ENCODE measurements around the gene RAB30. TPM values are rescaled to one million over a fixed set of nuclear protein-coding genes. Genes with fewer than 3 reads are reported as not detected.
A peak's percentile ranks its signal among the peaks of the same experiment; 100 is the strongest.

RAB30 gene
- total RNA-seq, 1 donor from 2014 or later: 10.3 TPM

DNA sequence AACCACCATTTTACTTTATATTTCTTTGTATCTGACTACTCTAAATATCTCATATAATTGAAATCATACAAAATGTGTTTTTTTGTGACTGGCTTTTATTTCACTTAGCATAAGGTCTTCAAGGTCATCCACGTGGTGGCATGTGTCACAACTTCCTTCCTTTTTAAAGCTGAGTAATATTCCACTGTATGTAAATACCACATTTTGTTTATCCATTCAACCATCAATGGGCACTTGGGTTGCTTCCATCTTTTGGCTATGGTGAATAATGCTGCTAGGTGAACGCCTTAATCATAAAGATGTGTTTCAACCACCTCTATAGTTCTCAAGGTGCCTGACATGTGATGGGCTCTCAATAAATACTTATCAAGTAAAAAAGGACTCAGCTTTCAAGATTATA is 15.5 kb downstream of the RAB30 start:
- H3K4me1 Mint-ChIP-seq: peaks cover 14% of the 10 kb centered on the region
- H3K36me3 Mint-ChIP-seq: no peaks in the 10 kb centered on the region
- H3K9me3 Mint-ChIP-seq: no peaks in the 10 kb centered on the region
- no peak overlapping the region for H3K4me3 Mint-ChIP-seq
- no peak overlapping the region for H3K27ac Mint-ChIP-seq
- TF ChIP-seq, protein P1, sequence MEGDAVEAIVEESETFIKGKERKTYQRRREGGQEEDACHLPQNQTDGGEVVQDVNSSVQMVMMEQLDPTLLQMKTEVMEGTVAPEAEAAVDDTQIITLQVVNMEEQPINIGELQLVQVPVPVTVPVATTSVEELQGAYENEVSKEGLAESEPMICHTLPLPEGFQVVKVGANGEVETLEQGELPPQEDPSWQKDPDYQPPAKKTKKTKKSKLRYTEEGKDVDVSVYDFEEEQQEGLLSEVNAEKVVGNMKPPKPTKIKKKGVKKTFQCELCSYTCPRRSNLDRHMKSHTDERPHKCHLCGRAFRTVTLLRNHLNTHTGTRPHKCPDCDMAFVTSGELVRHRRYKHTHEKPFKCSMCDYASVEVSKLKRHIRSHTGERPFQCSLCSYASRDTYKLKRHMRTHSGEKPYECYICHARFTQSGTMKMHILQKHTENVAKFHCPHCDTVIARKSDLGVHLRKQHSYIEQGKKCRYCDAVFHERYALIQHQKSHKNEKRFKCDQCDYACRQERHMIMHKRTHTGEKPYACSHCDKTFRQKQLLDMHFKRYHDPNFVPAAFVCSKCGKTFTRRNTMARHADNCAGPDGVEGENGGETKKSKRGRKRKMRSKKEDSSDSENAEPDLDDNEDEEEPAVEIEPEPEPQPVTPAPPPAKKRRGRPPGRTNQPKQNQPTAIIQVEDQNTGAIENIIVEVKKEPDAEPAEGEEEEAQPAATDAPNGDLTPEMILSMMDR (IDR thresholded peaks at IDR 0.05; ENCODE audit: unreplicated experiment): no peak
- no peaks in the 10 kb centered on the region for H3K27me3 Mint-ChIP-seq (ENCODE audit: low read depth)
- DNase-seq (ENCODE audit: low spot score in 2 of 2, unreplicated experiment in 2 of 2): no peak

DNA sequence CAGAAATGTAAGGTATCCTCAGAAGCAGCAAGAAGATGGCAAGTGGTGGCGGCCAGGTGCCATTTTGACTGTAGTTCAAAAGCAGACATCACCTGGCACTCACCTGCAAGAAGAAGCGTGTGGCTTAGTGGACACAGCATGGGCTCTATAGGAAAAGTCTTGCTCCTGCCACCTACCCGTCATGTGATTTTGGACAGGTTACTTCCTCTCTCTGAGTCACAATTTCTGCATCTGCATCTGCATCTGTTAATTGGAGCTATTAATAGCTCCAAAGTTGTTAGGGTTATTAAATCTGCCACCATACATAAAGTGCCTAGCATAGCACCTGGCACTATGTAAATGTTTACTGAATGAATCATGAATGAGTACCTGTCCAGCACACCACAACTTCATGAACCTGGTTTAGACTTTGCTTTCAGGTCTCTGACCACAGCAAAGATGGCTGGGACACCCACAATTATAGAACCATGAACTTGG is 16.8 kb downstream of the RAB30 start:
- no peak overlapping the region for H3K4me3 Mint-ChIP-seq
- H3K27ac Mint-ChIP-seq: no peak overlapping the region
- TF ChIP-seq, protein P1 (IDR thresholded peaks at IDR 0.05; ENCODE audit: unreplicated experiment): no peak
- H3K36me3 Mint-ChIP-seq: no peaks in the 10 kb centered on the region
- H3K9me3 Mint-ChIP-seq: no peaks in the 10 kb centered on the region
- H3K4me1 Mint-ChIP-seq: peaks cover 14% of the 10 kb centered on the region
- DNase-seq (ENCODE audit: low spot score in 2 of 2, unreplicated experiment in 2 of 2): no peak
- no peaks in the 10 kb centered on the region for H3K27me3 Mint-ChIP-seq (ENCODE audit: low read depth)

DNA sequence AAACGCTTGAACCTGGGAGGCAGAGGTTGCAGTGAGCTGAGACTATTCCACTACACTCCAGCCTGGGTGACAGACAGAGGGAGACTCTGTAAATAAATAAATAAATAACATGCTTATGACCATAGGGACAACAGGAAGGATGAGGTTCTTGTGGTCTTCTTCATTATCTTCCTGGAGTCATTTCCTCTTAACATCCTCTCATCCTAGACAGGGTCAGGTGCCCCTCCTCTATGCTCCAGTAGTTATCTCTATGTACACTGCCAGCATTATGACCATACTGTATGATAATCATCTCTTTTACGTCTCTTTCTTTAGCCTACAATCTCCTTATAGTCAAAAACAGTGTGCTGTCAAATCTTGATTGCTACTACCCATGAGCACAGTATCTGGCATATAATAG is 17.7 kb downstream of the RAB30 start:
- no peaks in the 10 kb centered on the region for H3K9me3 Mint-ChIP-seq
- TF ChIP-seq, protein P1 (IDR thresholded peaks at IDR 0.05; ENCODE audit: unreplicated experiment): no peak
- H3K27me3 Mint-ChIP-seq (ENCODE audit: low read depth): no peaks in the 10 kb centered on the region
- DNase-seq (ENCODE audit: low spot score in 2 of 2, unreplicated experiment in 2 of 2): no peak
- H3K4me1 Mint-ChIP-seq: peaks cover 14% of the 10 kb centered on the region
- no peaks in the 10 kb centered on the region for H3K36me3 Mint-ChIP-seq
- no peak overlapping the region for H3K4me3 Mint-ChIP-seq
- no peak overlapping the region for H3K27ac Mint-ChIP-seq

DNA sequence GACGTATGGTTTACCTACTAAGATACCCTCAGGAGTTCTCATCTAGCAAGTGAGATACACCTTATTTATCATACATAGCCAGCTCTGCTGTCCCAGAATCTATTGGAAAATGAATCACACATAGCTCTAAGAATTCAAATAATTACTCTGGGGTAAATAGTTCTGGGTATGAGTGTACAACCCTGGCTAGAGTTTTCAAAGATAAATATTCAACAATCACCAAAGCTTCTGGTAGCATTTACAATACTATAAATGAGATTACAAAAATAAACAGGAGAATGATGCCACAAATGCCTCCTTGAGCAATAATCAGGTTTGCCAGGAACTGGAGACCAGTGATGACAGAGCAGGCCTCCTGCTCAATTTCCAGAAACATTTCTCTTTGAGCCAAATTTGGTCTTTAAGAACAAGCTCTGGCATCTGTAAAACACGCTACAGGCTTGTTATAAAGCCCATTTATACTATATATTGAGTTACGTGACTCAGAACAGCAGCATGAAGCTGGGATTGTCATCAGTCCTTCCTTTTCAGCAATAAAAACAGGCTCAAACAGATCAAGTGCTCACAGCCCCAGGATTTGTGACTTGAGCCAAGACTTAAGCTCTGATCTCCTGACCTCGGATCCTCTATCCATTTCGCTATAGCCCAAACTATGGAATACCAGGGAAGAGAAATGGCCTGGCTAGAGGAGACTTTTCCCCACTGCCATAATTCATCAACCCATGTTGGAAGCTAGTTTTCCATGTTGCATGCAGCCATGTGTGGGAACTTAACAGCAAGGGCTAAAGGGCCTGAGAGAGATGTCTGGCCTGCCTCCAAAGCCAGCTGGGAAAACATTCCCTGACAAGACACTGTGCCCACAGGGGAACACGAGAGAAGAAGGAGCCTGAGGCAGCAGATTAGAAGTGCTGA is 19.7 kb downstream of the RAB30 start:
- Mint-ChIP-seq H3K4me3 (no peak overlapping the region), H3K4me1 (peaks cover 29% of the 10 kb centered on the region), H3K36me3 (no peaks in the 10 kb centered on the region), H3K27me3 (ENCODE audit: low read depth) (no peaks in the 10 kb centered on the region), H3K27ac (peak overlapping the region; percentile 57), H3K9me3 (no peaks in the 10 kb centered on the region)
- DNase-seq (ENCODE audit: low spot score in 2 of 2, unreplicated experiment in 2 of 2): no peak
- TF ChIP-seq, protein P1 (IDR thresholded peaks at IDR 0.05; ENCODE audit: unreplicated experiment): no peak

DNA sequence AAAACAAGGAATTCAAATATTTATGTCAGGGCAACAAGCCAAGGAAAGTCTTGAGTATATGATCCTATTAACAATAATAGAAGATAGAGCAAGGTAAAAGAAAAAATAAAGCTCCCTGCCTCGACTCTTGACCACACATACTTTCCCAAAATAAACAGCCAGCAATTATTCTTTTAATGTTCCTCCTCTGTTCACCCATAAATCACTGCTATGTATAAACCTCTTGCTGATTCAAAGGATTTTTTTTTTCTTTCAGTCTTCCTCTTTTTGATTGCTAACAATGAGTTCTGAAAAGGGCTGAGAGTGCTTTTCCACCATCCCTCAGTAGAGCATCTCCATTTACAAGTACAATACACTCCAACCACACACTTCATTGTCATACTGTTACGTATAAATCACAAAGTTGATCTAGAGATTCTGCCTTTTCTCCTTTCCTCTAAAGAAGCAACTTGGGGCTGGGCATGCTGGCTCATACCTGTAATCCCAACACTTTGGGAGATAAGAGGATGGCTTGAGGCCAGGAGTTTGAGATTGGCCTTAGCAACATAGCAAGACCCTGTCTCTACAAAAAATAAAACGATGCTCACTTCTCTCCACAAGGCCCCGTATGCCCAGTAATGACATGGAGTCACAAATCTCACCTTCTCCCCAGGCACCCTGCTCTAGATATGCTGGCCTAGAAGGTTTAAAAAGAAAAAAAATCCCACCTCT is 24.0 kb downstream of the RAB30 start:
- Mint-ChIP-seq H3K36me3 (no peaks in the 10 kb centered on the region), H3K4me1 (peaks cover 40% of the 10 kb centered on the region), H3K27ac (peak overlapping the region; percentile 23)

More for the DNA sequence above, 24.0 kb downstream of the RAB30 start:
- TF ChIP-seq, protein P1 (IDR thresholded peaks at IDR 0.05; ENCODE audit: unreplicated experiment): no peak
- DNase-seq (ENCODE audit: low spot score in 2 of 2, unreplicated experiment in 2 of 2): no peak
- Mint-ChIP-seq H3K27me3 (ENCODE audit: low read depth) (no peaks in the 10 kb centered on the region), H3K9me3 (no peaks in the 10 kb centered on the region), H3K4me3 (no peak overlapping the region)
